ENCODE measurements around the gene APOBEC3F. TPM values are rescaled to one million over a fixed set of nuclear protein-coding genes. Genes with fewer than 3 reads are reported as not detected.
"Not testable (repeated sequence)": the region's sequence is repeated elsewhere in the genome, so short reads cannot be mapped to it uniquely, and the experiment has no call there.

The APOBEC3F gene
- total RNA-seq, 1 experiment from 2014 or later, result 8.9 TPM

DNA sequence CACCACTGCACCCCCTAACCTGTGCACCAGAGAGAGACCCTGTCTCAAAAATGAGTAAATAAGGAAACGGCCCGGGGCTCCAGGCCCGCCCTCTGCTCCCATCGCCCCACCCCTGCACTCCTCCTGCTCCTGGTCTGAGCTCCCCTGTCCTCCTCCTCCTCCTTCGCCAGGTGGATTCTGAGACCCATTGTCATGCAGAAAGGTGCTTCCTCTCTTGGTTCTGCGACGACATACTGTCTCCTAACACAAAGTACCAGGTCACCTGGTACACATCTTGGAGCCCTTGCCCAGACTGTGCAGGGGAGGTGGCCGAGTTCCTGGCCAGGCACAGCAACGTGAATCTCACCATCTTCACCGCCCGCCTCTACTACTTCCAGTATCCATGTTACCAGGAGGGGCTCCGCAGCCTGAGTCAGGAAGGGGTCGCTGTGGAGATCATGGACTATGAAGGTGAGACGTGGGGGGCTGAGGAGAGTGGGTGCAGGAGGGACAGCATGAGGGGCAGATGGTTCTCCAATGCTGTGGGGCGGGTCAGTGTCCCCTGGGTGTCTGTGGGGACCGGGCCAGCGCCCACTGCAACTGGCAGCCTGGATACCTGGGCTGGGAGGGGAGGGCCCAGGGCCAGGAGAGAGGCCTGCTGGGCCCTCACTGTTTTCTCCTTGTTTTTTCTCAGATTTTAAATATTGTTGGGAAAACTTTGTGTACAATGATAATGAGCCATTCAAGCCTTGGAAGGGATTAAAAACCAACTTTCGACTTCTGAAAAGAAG lies 22.9 kb upstream of the APOBEC3F start:
- Histone ChIP-seq H4K91ac (ENCODE audit: insufficient read length, low read depth, low read length) (no peak overlapping the region), H3K4me1 (ENCODE audit: insufficient read depth, low read length) (peaks cover 4% of the 10 kb centered on the region), H3K79me2 (ENCODE audit: insufficient read depth, low read length) (peaks cover 3% of the 10 kb centered on the region; the same call in 1 of the 2 replicates), H4K5ac (ENCODE audit: insufficient read length, low read depth, low read length) (no peak overlapping the region), H2BK5ac (ENCODE audit: insufficient read length, low read length) (no peak overlapping the region), H2AK5ac (ENCODE audit: insufficient read length, low read length) (no peak overlapping the region), H4K8ac (replicated peaks; ENCODE audit: insufficient read length, low read depth, low read length) (no peak overlapping the region), H3K18ac (ENCODE audit: insufficient read length, low read depth, low read length) (peak overlapping the region; percentile 86), H3K9ac (ENCODE audit: extremely low read depth, insufficient read length, low read length) (peak overlapping the region; percentile 3), H3K23ac (ENCODE audit: insufficient read length, low read depth, low read length) (no peak overlapping the region), H2BK15ac (ENCODE audit: low read depth, low read length) (no peak overlapping the region), H3K27me3 (ENCODE audit: insufficient read depth, low read length) (no peaks in the 10 kb centered on the region), H3K79me1 (ENCODE audit: insufficient read depth, low read depth, low read length, poor library complexity, severe bottlenecking) (no peaks in the 10 kb centered on the region), H3T11ph (ENCODE audit: low read length) (no peak overlapping the region), H3K9me3 (ENCODE audit: control insufficient read depth, low read depth, low read length) (no peaks in the 10 kb centered on the region), H3K23me2 (ENCODE audit: insufficient read length, low read depth, low read length, poor library complexity, severe bottlenecking) (peaks cover 13% of the 10 kb centered on the region), H3K56ac (ENCODE audit: insufficient read length, low read depth, low read length) (no peak overlapping the region), H3K4me2 (ENCODE audit: insufficient read depth, insufficient read length, low read length) (peak overlapping the region; percentile 58), H2AFZ (ENCODE audit: low read length) (no peak overlapping the region), H2BK120ac (ENCODE audit: low read depth, low read length, poor library complexity, severe bottlenecking) (no peak overlapping the region), H3K4ac (ENCODE audit: low read depth, low read length) (no peak overlapping the region; the same call in 1 of the 2 replicates), H3K27ac (ENCODE audit: insufficient read length, low read depth, low read length) (no peak overlapping the region), H3K14ac (ENCODE audit: insufficient read depth, low read length) (peak overlapping the region; percentile 80), H4K20me1 (ENCODE audit: control insufficient read depth, insufficient read depth, insufficient read length) (no peaks in the 10 kb centered on the region), H2BK12ac (ENCODE audit: insufficient read length, low read depth, low read length) (peak overlapping the region; percentile 40), H2BK20ac (ENCODE audit: low read depth, low read length, poor library complexity, severe bottlenecking) (no peak overlapping the region)
- H3K27ac Mint-ChIP-seq, result peak overlapping the region; percentile 92 to 98 (median 98)
- H3K9me3 Mint-ChIP-seq, result peaks cover 0 to 3% of the 10 kb centered on the region in 2 experiments; a peak in 1 of 5 replicates
- H3K27me3 Mint-ChIP-seq (ENCODE audit: low read depth), result no peaks in the 10 kb centered on the region; the same call in 1 of the 2 replicates
- WGBS (ENCODE audit: extremely low coverage, insufficient read length, low lambda C conversion rate), result no CpG with 5 or more reads among the region's 18 CpGs
- peaks cover 4 to 17% (median 12%) of the 10 kb centered on the region in 3 experiments; a peak in 4 of 7 replicates for H3K36me3 Mint-ChIP-seq (ENCODE audit: insufficient read depth in 1 of 3, low read depth in 3 of 3)
- TF ChIP-seq, protein P1, sequence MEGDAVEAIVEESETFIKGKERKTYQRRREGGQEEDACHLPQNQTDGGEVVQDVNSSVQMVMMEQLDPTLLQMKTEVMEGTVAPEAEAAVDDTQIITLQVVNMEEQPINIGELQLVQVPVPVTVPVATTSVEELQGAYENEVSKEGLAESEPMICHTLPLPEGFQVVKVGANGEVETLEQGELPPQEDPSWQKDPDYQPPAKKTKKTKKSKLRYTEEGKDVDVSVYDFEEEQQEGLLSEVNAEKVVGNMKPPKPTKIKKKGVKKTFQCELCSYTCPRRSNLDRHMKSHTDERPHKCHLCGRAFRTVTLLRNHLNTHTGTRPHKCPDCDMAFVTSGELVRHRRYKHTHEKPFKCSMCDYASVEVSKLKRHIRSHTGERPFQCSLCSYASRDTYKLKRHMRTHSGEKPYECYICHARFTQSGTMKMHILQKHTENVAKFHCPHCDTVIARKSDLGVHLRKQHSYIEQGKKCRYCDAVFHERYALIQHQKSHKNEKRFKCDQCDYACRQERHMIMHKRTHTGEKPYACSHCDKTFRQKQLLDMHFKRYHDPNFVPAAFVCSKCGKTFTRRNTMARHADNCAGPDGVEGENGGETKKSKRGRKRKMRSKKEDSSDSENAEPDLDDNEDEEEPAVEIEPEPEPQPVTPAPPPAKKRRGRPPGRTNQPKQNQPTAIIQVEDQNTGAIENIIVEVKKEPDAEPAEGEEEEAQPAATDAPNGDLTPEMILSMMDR (conservative IDR thresholded peaks at IDR 0.05), result peak; percentile 43; the same call in 2 of the 3 replicates
- DNase-seq, result peak; percentile 93
- peaks cover 63 to 79% of the 10 kb centered on the region in 2 experiments for H3K4me1 Mint-ChIP-seq
- peak overlapping the region; percentile 83 to 86 for H3K4me3 Mint-ChIP-seq

- H3K14ac ChIP-seq (ENCODE audit: insufficient read depth, low read length); H3K79me1 ChIP-seq (ENCODE audit: insufficient read depth, low read depth, low read length, poor library complexity, severe bottlenecking); H2BK20ac ChIP-seq (ENCODE audit: low read depth, low read length, poor library complexity, severe bottlenecking); H3K27me3 ChIP-seq (ENCODE audit: insufficient read depth, low read length); H4K5ac ChIP-seq (ENCODE audit: insufficient read length, low read depth, low read length); H2BK12ac ChIP-seq (ENCODE audit: insufficient read length, low read depth, low read length); H3K4me1 ChIP-seq (ENCODE audit: insufficient read depth, low read length); H2BK120ac ChIP-seq (ENCODE audit: low read depth, low read length, poor library complexity, severe bottlenecking); H3K56ac ChIP-seq (ENCODE audit: insufficient read length, low read depth, low read length); DNase-seq; H4K91ac ChIP-seq (ENCODE audit: insufficient read length, low read depth, low read length); H3K4ac ChIP-seq (ENCODE audit: low read depth, low read length); H3K79me2 ChIP-seq (ENCODE audit: insufficient read depth, low read length); H3K23me2 ChIP-seq (ENCODE audit: insufficient read length, low read depth, low read length, poor library complexity, severe bottlenecking); H4K8ac ChIP-seq (replicated peaks; ENCODE audit: insufficient read length, low read depth, low read length); H3K27me3 Mint-ChIP-seq (ENCODE audit: low read depth); H3K23ac ChIP-seq (ENCODE audit: insufficient read length, low read depth, low read length); H4K20me1 ChIP-seq (ENCODE audit: control insufficient read depth, insufficient read depth, insufficient read length); H3K9me3 ChIP-seq (ENCODE audit: control insufficient read depth, low read depth, low read length); H2BK15ac ChIP-seq (ENCODE audit: low read depth, low read length); H3K27ac ChIP-seq (ENCODE audit: insufficient read length, low read depth, low read length); H3T11ph ChIP-seq (ENCODE audit: low read length); H2AK5ac ChIP-seq (ENCODE audit: insufficient read length, low read length); H3K9ac ChIP-seq (ENCODE audit: extremely low read depth, insufficient read length, low read length); H3K9me3 Mint-ChIP-seq; H2AFZ ChIP-seq (ENCODE audit: low read length); H2BK5ac ChIP-seq (ENCODE audit: insufficient read length, low read length): not testable (repeated sequence)
- H3K18ac ChIP-seq (ENCODE audit: insufficient read length, low read depth, low read length), result peak overlapping the region; percentile 35
- peaks cover 44 to 65% of the 10 kb centered on the region in 2 experiments for H3K4me1 Mint-ChIP-seq
- no CpG with 5 or more reads among the region's 15 CpGs for WGBS (ENCODE audit: extremely low coverage, insufficient read length, low lambda C conversion rate)
- peaks cover 10 to 32% (median 22%) of the 10 kb centered on the region in 3 experiments; a peak in 6 of 7 replicates for H3K36me3 Mint-ChIP-seq (ENCODE audit: insufficient read depth in 1 of 3, low read depth in 3 of 3)
- H3K4me2 ChIP-seq (ENCODE audit: insufficient read depth, insufficient read length, low read length), result peak overlapping the region; percentile 24
- H3K4me3 Mint-ChIP-seq, result peak overlapping the region; percentile 56 to 76; a peak in 4 of 5 replicates
- peak overlapping the region; percentile 59 to 97 (median 94); a peak in 6 of 7 replicates for H3K27ac Mint-ChIP-seq
Observed at GRCh38 chr22:39020021-39020651, 20.5 kb upstream of the APOBEC3F start.

All from H9 (cell line).